Neural cell (in vitro differentiated cells): ENCODE results near the gene IWS1. TPM values are rescaled to one million over a fixed set of nuclear protein-coding genes. Genes with fewer than 3 reads are reported as not detected.

ENCODE experiments used
- H2AFZ ChIP-seq: fragments of 200-600, 300-800 bp; sonication (generic), shearing (Covaris generic); 2 replicates; pipeline ENCODE4 v1.6.0; 2014; ENCODE audit warnings: low read depth, mild to moderate bottlenecking, antibody characterized with exemption, low read length, moderate library complexity
- H3F3A ChIP-seq: fragments of 200-600 bp; shearing (Covaris generic); 2 replicates; pipeline ENCODE4 v1.6.1; 2016; ENCODE audit warnings: mild to moderate bottlenecking, moderate library complexity, mixed read lengths, antibody characterized with exemption, low read length; ENCODE audit not compliant: insufficient read depth, poor library complexity, severe bottlenecking
- H3K27ac ChIP-seq: fragments of 200-600, 300-800 bp; sonication (generic), shearing (Covaris generic); 2 replicates; pipeline ENCODE4 v1.5.1; 2014; ENCODE audit warnings: mild to moderate bottlenecking, low read length, moderate library complexity
- H3K27me3 ChIP-seq: fragments of 300-800, 200-600 bp; sonication (generic), shearing (Covaris generic); 2 replicates; pipeline ENCODE4 v1.6.0; 2014; ENCODE audit warnings: mild to moderate bottlenecking, low read depth, low read length, moderate library complexity; ENCODE audit not compliant: insufficient read depth
- H3K36me3 ChIP-seq: fragments of 300-800, 200-600 bp; sonication (generic), shearing (Covaris generic); 2 replicates; pipeline ENCODE4 v1.5.1; 2014; ENCODE audit warnings: mild to moderate bottlenecking, antibody characterized with exemption, low read length, moderate library complexity; ENCODE audit not compliant: insufficient read depth
- H3K4me2 ChIP-seq: fragments of 300-800, 200-600 bp; sonication (generic), shearing (Covaris generic); 2 replicates; pipeline ENCODE4 v1.6.0; 2014; ENCODE audit warnings: mild to moderate bottlenecking, low read length
- H3K4me3 ChIP-seq: fragments of 300-800, 200-600 bp; sonication (generic), shearing (Covaris generic); 2 replicates; pipeline ENCODE4 v1.5.1; 2014; ENCODE audit warnings: mild to moderate bottlenecking, low read length, moderate library complexity
- H3K79me2 ChIP-seq: fragments of 200-600 bp; shearing (Covaris generic); replicated peaks from 2 replicates; pipeline ENCODE4 v1.6.0; 2014; ENCODE audit warnings: mild to moderate bottlenecking, low read length, moderate library complexity; ENCODE audit not compliant: insufficient read depth
- H3K9ac ChIP-seq: fragments of 300-800, 200-600 bp; sonication (generic), shearing (Covaris generic); 2 replicates; pipeline ENCODE4 v1.6.1; 2016; ENCODE audit warnings: mild to moderate bottlenecking, low read length, mixed read lengths
- H3K9me2 ChIP-seq: fragments of 200-600 bp; shearing (Covaris generic); 2 replicates; pipeline ENCODE4 v1.6.1; 2016; ENCODE audit warnings: mild to moderate bottlenecking, low read length, mixed read lengths; ENCODE audit not compliant: insufficient read depth
- H3K9me3 ChIP-seq: fragments of 200-600, 300-800 bp; sonication (generic), shearing (Covaris generic); 2 replicates; pipeline ENCODE4 v1.6.1; 2016; ENCODE audit warnings: mild to moderate bottlenecking, mixed run types, low read length, moderate library complexity, mixed read lengths
- H4K20me1 ChIP-seq: fragments of 200-600 bp; shearing (Covaris generic); 2 replicates; pipeline ENCODE4 v1.6.1; 2016; ENCODE audit warnings: mild to moderate bottlenecking, mixed run types; ENCODE audit not compliant: insufficient read depth
- EP300 ChIP-seq: fragments of 450-650 bp; conservative IDR thresholded peaks from 2 replicates; pipeline ENCODE4 v1.6.1; 2014; ENCODE audit warnings: antibody characterized with exemption, mild to moderate bottlenecking, moderate library complexity; ENCODE audit not compliant: poor library complexity, severe bottlenecking
- EZH2 ChIP-seq: fragments of 200-600, 300-800 bp; shearing (Covaris generic), sonication (generic); IDR thresholded peaks from 2 replicates; pipeline ENCODE4 v1.6.1; 2014; ENCODE audit warnings: antibody characterized with exemption, low read length, borderline replicate concordance, mild to moderate bottlenecking; ENCODE audit not compliant: insufficient read depth, poor library complexity, severe bottlenecking
- MXI1 ChIP-seq: fragments of 450-650 bp; conservative IDR thresholded peaks from 2 replicates; pipeline ENCODE4 v1.6.1; 2014; ENCODE audit warnings: antibody characterized with exemption, mild to moderate bottlenecking; ENCODE audit not compliant: poor library complexity, severe bottlenecking
- POLR2AphosphoS5 ChIP-seq: IDR thresholded peaks from 2 replicates; pipeline ENCODE4 v1.6.1; 2012
- RAD21 ChIP-seq: fragments of 450-650 bp; conservative IDR thresholded peaks from 2 replicates; pipeline ENCODE4 v1.6.1; 2014; ENCODE audit warnings: antibody characterized with exemption, mild to moderate bottlenecking, moderate library complexity
- SMC3 ChIP-seq: fragments of 450-650 bp; conservative IDR thresholded peaks from 2 replicates; pipeline ENCODE4 v1.6.1; 2014; ENCODE audit warnings: antibody characterized with exemption, mild to moderate bottlenecking, moderate library complexity; ENCODE audit not compliant: poor library complexity
- TAF1 ChIP-seq: IDR thresholded peaks from 2 replicates; pipeline ENCODE4 v1.6.1; 2012; ENCODE audit warnings: low read depth
- polyA plus RNA-seq: library from polyadenylated mRNA; depleted of rRNA; stranded (reverse); fragments of >200 nt; gene quantifications from 2 replicates; pipeline ENCODE4 v1.2.3, GENCODE V29; 2014
- TF ChIP-seq, protein P1 (sequence below): IDR thresholded peaks from 2 replicates; pipeline ENCODE4 v1.6.1; 2012; ENCODE audit warnings: borderline replicate concordance
- TF ChIP-seq, protein P2 (sequence below): fragments of 450-650 bp; IDR thresholded peaks from 2 replicates; pipeline ENCODE4 v1.5.1; 2014; ENCODE audit warnings: antibody characterized with exemption, mild to moderate bottlenecking, moderate library complexity; ENCODE audit not compliant: poor library complexity, severe bottlenecking

The IWS1 gene
- polyA plus RNA-seq, 1 donor from 2014 or later = 49.3 TPM

DNA sequence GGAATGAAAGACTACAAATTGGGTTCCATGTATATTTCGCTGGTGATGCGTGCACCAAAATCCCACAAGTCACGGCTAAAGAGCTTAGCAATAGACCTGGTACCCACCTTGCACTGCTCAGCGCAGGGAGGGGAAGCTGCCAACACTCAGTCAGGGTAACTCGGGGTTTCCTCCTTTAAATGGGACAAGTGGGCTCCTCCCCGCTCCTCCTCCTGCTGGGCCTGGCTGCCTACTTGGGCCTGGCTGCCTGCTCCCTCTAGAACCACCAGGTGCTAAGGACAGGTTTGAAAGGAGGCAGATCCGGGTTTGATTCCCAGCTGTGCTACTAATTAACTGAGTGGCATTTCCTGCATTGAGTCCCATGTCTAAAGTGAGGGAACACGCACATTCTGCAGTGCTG is 32.6 kb upstream of the IWS1 start:
- Histone ChIP-seq H3K36me3 (no peaks in the 10 kb centered on the region), H3K4me2 (no peak overlapping the region), H3F3A (no peaks in the 10 kb centered on the region), H2AFZ (no peak overlapping the region), H3K27me3 (no peaks in the 10 kb centered on the region), H4K20me1 (no peaks in the 10 kb centered on the region), H3K27ac (no peak overlapping the region), H3K9me2 (no peaks in the 10 kb centered on the region), H3K9ac (no peak overlapping the region), H3K4me3 (no peak overlapping the region), H3K79me2 (no peaks in the 10 kb centered on the region), H3K9me3 (no peaks in the 10 kb centered on the region)
- TF ChIP-seq, protein P1, sequence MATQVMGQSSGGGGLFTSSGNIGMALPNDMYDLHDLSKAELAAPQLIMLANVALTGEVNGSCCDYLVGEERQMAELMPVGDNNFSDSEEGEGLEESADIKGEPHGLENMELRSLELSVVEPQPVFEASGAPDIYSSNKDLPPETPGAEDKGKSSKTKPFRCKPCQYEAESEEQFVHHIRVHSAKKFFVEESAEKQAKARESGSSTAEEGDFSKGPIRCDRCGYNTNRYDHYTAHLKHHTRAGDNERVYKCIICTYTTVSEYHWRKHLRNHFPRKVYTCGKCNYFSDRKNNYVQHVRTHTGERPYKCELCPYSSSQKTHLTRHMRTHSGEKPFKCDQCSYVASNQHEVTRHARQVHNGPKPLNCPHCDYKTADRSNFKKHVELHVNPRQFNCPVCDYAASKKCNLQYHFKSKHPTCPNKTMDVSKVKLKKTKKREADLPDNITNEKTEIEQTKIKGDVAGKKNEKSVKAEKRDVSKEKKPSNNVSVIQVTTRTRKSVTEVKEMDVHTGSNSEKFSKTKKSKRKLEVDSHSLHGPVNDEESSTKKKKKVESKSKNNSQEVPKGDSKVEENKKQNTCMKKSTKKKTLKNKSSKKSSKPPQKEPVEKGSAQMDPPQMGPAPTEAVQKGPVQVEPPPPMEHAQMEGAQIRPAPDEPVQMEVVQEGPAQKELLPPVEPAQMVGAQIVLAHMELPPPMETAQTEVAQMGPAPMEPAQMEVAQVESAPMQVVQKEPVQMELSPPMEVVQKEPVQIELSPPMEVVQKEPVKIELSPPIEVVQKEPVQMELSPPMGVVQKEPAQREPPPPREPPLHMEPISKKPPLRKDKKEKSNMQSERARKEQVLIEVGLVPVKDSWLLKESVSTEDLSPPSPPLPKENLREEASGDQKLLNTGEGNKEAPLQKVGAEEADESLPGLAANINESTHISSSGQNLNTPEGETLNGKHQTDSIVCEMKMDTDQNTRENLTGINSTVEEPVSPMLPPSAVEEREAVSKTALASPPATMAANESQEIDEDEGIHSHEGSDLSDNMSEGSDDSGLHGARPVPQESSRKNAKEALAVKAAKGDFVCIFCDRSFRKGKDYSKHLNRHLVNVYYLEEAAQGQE = no peak
- TF ChIP-seq TAF1 (no peak), MXI1 (no peak), SMC3 (no peak), EZH2 (no peak), POLR2AphosphoS5 (no peak), EP300 (no peak), RAD21 (no peak)
- TF ChIP-seq, protein P2, sequence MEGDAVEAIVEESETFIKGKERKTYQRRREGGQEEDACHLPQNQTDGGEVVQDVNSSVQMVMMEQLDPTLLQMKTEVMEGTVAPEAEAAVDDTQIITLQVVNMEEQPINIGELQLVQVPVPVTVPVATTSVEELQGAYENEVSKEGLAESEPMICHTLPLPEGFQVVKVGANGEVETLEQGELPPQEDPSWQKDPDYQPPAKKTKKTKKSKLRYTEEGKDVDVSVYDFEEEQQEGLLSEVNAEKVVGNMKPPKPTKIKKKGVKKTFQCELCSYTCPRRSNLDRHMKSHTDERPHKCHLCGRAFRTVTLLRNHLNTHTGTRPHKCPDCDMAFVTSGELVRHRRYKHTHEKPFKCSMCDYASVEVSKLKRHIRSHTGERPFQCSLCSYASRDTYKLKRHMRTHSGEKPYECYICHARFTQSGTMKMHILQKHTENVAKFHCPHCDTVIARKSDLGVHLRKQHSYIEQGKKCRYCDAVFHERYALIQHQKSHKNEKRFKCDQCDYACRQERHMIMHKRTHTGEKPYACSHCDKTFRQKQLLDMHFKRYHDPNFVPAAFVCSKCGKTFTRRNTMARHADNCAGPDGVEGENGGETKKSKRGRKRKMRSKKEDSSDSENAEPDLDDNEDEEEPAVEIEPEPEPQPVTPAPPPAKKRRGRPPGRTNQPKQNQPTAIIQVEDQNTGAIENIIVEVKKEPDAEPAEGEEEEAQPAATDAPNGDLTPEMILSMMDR = no peak

DNA sequence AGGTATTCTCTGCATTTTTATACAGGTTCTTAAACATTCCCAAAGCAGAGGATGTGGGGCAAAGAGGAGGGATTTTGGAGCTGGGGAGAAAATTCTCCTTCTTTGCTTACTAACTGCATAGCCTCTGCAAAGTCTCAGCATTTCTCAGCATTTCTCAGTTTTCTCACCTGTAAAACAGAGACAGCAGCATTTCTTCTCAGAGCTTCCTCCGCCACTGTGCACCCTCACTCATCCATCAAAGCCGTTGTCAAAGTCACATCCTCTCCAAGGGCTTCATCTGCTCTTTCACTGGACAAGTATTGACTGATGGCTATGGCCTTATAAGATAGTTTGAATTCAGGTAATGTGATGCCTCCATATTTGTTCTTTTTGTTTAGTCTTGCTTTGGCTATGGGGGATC is 26.6 kb upstream of the IWS1 start:
- TF ChIP-seq TAF1 (no peak), POLR2AphosphoS5 (no peak), SMC3 (no peak), EP300 (no peak), MXI1 (no peak), RAD21 (no peak), EZH2 (no peak)
- TF ChIP-seq, protein P1 = no peak
- TF ChIP-seq, protein P2 = no peak
- Histone ChIP-seq H2AFZ (no peak overlapping the region), H3K36me3 (no peaks in the 10 kb centered on the region), H3K27me3 (no peaks in the 10 kb centered on the region), H3K9me2 (no peaks in the 10 kb centered on the region), H4K20me1 (no peaks in the 10 kb centered on the region), H3K79me2 (no peaks in the 10 kb centered on the region), H3K4me3 (no peak overlapping the region), H3K27ac (no peak overlapping the region), H3K9me3 (no peaks in the 10 kb centered on the region), H3K9ac (no peak overlapping the region), H3K4me2 (no peak overlapping the region), H3F3A (no peaks in the 10 kb centered on the region)
